Colon (tissue), 2 donors: ENCODE measurements around the gene ANXA2R.
"Not testable (repeated sequence)": the region's sequence is repeated elsewhere in the genome, so short reads cannot be mapped to it uniquely, and the experiment has no call there.

Experiments used
- FAIRE-seq: peaks from 2 replicates; lab custom pipeline; 2012; peaks lifted over from hg19 to GRCh38; lab: Jason Lieb, UNC
- donor health status: control.
- donor health status: control.

Gene ANXA2R

DNA sequence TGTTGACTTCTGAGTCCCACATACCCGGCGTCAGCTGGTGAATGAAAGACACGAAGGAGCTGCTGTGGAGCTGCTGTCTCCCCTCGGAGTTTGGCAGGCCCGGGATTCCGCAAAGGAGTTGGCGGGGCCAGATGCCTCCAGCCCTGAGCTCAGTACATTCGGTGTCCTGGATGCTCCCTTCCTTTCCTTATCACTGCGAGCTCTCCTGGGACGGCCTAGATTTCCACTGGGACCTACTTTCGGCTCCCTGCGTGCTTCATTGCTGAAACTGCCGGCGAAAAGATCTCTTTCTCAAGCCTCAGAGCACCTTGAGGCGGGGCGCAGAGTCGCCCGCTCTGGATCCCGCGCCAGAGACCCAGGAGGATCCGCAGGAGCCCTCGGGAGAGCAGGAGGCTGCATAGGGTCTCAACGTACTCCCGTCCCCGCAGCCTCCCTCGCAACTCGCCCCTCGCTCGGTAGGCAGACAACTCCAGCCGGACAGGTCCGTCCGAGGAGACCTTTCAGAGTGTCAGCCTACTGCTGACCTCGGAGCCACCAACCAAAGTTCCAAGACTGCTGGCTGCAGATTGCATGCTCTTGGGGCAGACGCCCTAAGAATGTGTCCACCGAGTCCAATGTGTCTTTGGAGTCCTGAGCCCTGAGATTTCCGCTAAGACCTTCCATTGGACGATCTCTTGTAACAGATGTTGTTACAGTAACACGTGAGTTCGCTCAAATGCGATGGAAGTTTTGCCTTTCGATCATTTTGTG is 6.1 kb downstream of the ANXA2R start:
- FAIRE-seq = no peak

DNA sequence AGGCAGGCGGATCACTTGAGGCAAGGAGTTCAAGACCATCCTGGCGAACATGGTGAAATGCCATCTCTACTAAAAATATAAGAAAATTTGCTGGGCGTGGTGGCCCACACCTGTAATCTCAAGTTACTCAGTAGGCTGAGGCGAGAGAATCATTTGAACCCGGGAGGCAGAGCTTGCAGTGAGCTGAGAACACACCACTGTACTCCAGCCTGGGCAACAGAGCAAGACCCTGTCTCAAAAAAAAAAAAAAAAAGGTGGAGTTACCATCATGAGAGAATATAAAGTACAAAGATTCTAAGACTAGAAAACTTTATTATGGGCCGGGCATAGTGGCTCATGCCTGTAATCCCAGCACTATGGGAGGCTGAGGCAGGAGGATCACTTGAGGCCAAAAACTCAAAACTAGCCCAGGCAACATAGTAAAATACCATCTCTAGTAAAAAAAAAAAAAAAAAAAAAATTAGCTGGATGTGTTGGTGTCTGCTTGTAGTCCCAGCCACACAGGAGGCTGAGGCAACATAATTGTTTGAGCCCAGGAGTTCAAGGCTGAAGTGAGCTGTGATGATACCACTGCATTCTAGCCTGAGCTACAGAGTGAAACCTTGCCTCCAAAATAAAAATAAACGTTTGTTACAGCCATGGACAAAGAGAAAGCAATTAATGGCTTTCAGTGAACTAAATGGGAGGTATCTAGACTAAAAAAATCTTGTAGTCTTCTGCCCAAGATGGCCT is 12.9 kb downstream of the ANXA2R start:
- no peak for FAIRE-seq

DNA sequence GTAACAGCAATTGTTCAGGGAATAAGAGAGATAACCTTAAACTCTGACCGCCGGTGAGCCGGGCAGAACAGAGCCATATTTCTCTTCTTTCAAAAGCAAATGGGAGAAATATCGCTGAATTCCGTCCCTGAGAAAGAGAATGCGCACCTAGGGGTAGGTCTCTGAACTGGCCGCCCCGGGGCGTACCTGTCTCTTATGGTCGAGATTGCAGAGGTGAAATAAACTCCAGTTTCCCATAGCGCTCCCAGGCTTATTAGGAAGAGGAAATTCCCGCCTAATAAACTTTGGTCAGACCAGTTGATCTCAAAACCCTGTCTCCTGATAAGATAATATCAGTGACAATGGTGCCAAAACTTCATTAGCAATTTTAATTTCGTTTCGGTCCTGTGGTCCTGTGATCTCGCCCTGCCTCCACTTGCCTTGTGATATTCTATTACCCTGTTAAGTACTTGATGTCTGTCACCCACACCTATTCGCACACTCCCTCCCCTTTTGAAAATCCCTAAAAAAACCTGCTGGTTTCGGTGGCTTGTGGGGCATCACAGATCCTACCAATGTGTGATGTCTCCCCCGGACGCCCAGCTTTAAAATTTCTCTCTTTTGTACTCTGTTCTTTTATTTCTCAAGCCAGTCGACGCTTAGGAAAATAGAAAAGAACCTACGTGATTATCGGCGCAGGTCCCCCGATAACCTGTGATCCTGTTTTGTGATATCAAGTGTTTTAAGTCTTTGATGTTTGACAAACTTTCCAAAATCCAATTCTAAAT is 14.8 kb downstream of the ANXA2R start:
- FAIRE-seq = not testable (repeated sequence)

DNA sequence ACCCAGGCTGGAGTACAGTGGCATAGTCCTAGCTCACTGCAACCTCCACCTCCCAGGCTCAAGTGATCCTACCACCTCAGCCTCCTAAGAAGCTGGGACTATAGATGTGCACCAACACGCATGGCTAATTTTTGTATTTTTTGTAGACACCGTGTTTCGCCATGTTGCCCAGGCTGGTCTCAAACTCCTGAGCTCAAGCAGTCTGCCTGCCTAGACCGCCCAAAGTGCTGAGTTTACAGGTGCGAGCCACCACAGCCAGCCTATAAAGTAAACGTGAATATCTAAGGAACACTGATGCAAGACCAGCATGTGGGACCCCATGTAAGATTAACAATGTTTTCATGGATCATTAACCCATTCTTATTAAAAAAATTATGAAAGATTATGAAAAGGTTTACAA is 15.9 kb downstream of the ANXA2R start:
- no peak for FAIRE-seq

DNA sequence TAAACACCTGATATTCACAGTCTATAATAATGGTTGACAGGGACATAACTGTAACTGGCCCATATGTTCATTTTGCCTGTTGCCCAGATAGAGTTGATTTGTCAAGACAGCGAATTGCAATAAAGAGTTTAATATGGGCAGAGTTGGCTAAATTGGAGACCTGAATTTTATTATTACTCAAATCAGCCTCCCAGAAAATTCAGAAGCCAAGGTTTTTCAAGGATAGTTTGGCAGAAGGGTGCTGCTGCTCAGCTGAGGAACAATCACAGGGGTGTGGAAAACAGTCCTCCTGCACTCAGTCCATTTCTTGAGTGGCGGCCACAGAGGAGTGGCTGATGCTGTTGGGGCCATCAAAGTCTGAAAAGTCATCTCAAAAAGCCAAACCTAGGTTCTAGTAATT is 19.0 kb downstream of the ANXA2R start:
- FAIRE-seq = no peak

DNA sequence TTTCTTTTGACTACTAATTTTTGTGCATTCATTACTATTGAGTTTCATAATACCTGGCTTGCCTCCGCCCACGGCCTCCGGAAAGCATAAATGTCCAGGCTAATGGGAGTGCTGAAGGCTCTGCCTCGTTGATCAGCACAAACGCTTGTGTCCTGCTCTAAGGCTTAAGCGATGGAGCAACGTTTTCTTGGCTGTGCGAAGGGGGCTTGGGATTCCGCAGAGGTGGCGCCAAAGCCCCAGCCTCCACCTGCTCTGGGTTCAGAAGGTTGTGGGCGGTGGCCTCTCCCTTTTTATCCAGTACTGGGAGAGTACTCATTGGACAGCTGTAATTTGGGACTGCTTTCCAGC is 19.7 kb downstream of the ANXA2R start:
- FAIRE-seq = no peak

DNA sequence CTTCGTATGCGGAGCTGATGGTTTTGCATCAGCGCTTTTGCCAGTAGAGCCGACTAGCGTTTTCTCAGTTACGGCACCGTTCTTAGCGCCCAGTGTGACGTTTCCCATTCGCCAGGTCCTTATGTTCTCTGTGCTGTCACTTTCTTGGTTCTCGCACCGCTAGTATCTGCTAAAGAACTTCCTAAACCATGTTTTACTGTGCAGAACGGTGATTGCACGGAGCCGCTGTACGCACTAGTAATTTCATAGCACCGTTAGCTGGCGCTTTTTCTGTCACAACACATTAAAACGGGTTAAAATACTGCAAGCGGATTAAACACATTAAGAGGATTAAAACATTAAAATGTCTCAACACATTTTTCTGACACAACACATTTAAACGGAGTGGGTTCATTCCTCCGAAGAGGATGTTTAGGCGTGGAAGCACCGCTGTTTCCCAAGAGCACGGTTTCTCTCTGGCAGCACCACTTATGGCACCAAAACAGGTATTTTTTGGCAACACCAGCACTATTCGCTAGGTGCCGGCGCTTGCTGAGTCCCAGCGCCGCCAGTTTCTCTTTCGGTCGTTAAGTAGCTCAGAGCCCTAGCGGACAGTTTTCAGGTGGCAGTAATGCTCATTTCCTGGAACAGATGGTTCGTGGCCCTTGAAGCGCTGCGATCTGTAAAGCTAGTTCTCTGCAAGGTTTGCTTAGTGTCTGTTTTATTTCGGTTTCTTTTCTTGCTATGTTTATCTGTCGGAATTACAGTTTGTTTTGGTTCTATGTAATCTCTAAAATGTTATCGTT is 20.3 kb downstream of the ANXA2R start:
- no peak for FAIRE-seq

DNA sequence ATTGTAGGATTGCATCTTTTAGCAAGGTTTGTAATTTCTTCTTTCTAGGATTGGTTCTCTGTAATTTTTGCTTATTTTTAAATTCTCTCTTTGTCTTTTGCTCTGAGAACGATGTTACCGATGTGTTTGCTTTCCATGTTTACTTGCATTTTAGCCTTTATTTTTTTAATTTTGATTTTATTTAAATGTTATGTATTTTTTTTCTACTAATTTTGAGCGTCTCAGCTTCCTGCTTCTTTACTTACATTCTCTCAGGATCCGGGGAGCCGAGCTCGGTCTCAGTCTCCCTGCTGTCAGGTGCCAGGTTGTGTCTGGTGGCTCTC is 20.9 kb downstream of the ANXA2R start:
- FAIRE-seq = no peak

DNA sequence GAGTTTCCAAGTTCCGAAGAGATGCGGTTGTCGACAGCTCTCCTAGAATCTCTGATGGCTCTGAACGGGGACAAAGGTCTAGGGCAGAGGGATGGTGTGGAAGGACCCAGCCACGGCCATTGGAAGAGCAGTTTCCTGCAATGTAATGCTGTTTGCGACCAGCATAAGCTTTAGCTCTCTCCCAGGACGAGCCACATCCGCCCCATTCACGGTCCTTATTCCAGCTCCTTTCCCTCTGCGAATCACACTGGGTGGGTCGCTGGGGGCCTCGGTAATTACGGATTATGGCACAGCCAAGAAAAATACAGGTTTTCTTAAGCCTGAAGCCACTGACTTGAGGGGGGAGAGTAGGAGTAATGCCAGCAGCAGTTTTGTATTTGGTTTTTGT is 22.7 kb downstream of the ANXA2R start:
- no peak for FAIRE-seq

DNA sequence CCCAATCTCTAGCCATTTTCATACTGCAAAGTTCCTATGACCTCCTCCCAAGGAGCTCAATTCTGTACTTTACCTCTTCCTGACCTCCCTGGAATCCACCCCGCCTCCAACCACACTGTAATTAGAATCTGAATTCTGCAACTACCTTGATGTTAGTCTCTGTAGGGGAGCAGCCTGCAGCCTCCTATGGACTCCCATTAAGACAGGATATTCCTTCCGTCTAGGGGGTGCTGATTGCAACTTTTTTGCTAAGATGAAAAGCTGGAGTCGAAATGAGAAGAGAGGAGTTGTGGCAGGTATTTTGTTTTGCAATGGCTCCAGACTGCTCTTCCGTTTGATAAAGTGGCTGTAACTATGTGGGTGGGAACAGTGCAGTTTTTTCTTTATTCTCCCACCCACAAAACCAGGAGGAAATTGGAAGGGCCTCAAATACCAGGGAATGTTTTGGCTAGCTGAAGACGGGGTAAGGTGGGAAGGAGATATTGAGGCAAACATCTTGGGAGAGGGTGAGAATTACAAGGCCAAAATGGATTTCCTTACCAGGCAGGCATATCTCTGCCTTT is 23.8 kb downstream of the ANXA2R start:
- no peak for FAIRE-seq

DNA sequence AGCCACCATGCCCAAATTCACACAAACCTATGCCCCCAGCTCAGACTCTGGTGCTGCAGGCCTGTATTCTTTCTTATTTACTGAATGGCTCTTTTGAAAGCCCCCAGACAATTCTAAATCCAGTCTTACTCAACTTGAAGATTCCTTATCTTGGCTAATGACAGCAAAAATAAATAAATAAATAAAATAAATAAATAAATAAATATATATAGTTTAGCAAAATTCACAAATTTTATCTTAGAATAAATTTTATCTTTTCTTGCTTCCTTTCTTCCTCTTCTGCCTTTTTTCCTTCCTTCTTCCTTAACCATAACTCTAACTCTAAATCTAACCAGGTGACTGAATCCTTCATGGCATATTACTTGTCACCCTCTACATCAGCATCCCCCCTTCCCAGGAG is 25.6 kb downstream of the ANXA2R start:
- no peak for FAIRE-seq

DNA sequence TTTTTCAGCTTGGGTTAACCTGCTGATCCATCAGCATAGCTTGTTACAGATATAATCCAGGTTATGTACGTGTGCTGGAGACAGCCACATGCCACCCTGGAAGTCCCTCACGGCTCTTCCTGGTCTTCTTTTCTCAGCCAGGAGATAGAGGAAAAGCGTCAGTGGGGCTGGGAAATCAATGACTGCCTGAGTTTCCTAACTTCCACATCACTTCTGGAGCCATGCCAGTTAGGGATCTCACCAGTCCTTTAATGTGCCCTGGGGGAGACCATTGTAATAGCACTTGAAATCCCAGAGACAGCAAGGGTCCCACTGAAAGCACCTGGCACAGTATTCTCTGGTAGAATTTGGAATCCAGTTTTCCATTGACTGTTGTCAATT is 29.2 kb downstream of the ANXA2R start:
- FAIRE-seq = no peak

DNA sequence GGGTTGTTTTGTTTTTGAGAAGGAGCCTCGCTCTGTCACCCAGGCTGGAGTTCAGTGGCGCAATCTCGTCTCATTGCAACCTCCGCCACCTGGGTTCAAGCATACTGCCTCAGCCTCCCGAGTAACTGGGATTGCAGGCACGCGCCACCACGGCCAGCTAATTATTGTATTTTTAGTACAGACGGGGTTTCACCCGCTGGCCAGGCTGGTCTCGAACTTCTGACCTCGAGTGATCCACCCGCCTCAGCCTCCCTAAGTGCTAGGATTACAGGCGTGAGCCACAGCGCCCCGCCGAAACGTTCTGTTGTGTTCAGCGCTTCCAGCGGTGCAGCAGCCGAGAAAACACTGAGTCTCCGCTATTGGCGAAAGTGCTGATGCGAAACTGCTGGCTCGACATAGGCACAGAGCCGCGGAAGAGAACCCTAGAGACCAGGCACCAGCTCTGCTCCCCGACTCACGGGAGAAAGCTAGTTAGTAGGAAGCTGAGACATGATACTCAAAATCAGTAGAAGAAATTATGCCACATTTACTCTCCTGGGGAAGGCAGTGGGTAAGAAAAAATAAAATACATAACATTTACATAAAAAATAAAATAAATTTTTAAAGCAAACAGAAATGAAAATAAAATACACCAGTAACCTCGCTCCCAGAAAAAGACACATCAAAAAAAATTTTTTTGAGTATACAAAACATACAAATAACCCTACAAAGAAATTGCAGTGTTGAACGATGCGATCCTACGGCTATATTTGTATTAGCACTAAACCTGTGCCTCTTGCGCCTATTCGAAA is 31.6 kb downstream of the ANXA2R start:
- FAIRE-seq = no peak

DNA sequence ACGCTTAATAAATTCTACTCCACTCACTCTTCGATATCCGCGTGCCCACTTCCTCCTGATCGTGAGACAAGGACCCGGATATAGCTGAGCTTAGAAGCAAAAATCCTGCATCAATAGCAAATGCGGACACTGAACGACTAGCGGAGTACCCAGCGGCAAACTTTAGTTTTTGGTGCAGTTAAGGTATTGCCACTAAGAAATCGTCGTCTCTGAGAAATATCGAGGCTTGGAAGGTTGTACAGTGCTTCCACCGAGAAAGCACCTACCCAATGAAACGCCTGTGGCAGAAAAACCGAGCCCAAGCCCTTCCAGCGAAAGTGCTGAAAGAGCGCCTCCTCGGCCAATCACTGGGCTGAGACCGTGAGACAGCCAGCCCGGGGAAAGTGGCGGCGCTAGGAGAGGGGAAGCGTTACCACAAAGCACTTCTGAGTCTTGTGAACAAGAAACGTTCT is 32.2 kb downstream of the ANXA2R start:
- FAIRE-seq = no peak

DNA sequence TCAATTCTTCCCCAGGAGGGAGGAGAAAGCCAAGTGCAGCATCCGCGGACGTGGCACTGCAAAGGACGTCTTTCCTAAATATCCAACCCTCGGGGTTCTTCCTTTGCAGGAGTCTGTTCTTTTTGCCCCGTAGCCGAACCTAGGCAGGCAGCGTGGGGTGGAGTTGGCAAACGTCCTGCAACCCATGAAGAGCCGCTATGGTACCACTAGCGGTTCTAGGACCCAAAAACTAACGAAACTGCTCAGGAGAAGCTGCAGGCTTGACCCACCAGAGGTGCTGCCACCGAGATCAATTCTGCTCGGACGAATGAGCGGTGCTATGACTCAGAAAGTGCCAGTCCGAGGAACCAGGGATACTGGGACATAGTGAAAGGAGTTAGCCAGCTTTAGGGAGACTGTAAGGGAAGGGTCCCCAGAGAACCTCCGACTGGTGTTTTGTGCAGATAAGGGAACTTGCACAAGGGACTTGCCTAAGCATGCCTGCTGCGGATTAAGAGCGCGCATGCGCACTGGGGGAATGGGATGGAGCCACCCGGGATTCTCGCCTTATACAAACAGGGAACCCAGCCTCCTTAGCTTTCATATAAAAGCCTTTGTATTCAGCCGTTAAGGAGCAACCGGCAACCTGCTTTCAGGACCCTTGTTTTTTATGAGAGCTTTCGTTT is 32.7 kb downstream of the ANXA2R start:
- no peak for FAIRE-seq

DNA sequence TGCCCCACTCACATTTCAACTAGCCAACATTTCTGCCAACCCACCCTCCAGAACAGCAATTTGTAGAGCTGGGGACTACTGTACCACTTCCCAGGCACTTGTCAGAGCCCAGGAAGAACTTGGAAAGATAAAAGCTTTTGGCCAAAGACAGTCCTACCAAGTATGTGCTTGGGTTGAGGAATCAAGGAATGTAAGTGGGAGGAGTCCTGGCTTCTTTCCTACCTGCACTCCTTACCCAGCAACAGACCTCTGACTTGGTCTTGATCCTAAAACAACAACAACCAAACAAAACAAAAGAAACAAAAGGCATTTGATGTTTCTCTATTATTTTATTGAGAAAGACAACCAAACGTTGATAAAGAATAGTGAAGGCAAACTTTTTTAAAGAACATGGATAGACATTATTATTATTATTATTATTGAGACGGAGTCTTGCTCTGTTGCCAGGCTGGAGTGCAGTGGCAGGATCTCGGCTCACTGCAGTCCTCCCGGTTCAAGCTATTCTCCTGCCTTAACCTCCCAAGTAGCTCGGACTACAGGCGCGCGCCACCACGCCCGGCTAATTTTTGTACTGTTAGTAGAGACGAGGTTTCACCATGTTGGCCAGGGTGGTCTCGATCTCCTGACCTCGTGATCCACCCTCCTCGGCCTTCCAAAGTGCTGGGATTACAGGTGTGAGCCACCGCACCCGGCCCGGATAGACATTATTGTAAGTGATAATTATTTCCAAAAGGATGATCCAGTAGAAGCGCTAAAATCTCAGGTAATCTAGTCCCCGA is 33.5 kb downstream of the ANXA2R start:
- FAIRE-seq = no peak

DNA sequence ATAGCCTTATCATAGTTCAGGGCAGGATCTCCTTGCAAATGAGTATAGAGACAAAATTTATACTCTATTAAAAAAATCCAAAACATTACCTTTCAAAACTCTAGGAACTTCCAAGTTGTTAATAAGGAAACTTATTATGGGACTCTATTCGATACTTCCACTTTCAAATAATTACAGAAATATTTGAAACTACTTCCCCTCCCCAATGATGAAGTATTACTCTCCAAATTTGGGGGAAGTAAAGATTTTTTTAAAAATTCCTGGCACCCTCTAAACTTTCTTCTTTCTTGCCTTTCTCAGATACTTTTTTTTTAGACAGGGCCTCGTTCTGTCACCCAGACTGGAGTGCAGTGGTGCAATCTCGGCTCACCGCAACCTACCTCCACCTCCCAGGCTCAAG is 35.1 kb downstream of the ANXA2R start:
- no peak for FAIRE-seq

DNA sequence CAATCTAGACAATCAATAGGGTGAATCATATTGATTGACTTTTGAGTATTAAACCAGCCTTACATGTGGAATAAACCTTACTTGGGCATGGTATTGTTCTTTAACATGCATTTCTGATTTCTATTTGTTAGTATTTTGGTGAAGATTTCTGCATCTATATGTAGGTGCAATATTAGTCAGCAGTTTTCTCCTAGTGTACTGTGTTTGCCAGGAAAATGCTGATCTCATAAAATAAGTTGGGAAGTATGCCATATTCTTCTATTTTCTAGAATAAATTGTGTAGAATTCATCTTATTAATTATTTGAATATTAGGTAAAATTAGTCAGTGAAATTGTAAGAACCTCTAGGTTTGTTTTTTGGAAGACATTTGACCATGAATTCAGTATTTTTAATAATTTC is 38.4 kb downstream of the ANXA2R start:
- no peak for FAIRE-seq

DNA sequence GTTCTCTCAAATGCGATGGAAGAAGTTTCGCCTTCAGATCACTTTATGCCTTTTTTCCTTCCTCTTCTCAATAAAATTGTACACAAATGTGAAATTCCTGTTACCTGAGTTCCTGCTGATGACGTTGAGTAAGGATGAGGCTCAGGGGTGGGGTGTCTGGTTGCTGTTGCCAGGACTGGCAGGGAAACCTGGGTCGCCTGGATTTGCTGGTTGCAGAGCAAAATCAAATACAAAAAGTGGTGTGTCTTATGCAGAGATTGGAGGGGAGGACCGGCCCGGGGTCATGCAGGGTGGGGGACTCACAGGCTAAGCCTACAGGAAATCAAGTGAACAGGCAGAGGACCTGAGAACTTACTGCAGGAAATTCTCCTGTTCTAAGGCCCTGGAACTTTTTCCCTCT is 39.2 kb downstream of the ANXA2R start:
- no peak for FAIRE-seq
